ENCODE data around the gene TCAF1. TPM values are rescaled to one million over a fixed set of nuclear protein-coding genes. Genes with fewer than 3 reads are reported as not detected.

TCAF1 gene
- total and polyA plus RNA-seq, 2 donors (not counting 3 experiments of a cell fraction or from before 2014, with no cell fraction given), result 29.0 to 48.3 TPM

DNA sequence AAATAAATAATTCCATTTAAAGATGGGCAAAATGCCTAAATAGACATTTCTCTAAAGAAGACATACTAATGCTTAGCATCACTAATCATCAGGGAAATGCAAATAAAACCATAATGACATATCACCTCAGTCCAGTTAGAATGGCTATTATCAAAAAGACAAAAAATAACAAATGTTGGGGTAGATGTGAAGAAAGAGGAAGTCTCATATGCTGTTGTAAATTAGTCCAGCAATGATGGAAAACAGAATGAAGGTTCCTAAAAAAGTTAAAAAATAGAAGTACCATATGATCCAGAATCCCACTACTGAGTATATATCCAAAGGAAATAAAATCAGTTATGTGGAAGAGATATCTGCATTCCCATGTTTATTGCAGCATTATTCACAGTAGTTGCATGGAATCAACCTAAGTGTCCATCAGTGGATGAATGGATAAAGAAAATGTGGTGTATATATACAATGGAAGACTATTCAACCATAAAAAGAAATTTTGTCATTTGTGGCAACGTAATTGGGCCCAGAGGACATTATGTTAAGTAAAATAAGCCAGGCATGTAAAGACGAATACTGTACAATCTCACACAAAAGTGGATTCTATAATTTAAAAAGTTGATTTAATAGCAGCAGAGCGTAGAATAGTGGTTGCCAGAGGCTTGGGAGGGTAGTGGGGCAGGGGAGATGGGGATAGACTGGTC is 52.0 kb downstream of the TCAF1 start:
- Histone ChIP-seq H3K27me3 (ENCODE audit: control insufficient read depth in 2 of 2, insufficient read depth in 2 of 2, low read length in 2 of 2) (no peaks in the 10 kb centered on the region), H3K9me1 (replicated peaks; ENCODE audit: control insufficient read depth, extremely low read depth, insufficient read depth, low read length) (no peaks in the 10 kb centered on the region), H4K20me1 (replicated peaks; ENCODE audit: control insufficient read depth, extremely low read depth, insufficient read depth, low read length) (no peaks in the 10 kb centered on the region), H3K4me3 (replicated peaks in 1 of 3; ENCODE audit: insufficient read depth in 1 of 3, low read depth in 1 of 3, low read length in 3 of 3) (no peak overlapping the region), H3K79me2 (ENCODE audit: control insufficient read depth, insufficient read depth, low read length) (no peaks in the 10 kb centered on the region), H3K36me3 (ENCODE audit: control insufficient read depth in 2 of 2, extremely low read depth in 1 of 2, insufficient read depth in 2 of 2, low read length in 2 of 2) (no peaks in the 10 kb centered on the region), H3K9me3 (replicated peaks; ENCODE audit: control insufficient read depth, insufficient read depth, low read length) (no peaks in the 10 kb centered on the region), H3K27ac (ENCODE audit: insufficient read depth, low read depth, low read length) (no peak overlapping the region), H2AFZ (ENCODE audit: low read depth, low read length) (no peak overlapping the region), H3K9ac (replicated peaks; ENCODE audit: extremely low read depth, insufficient read depth, low read length) (no peak overlapping the region), H3K4me2 (ENCODE audit: insufficient read depth, low read length) (no peak overlapping the region), H3K4me1 (ENCODE audit: control insufficient read depth, extremely low read depth, insufficient read depth, low read length) (no peaks in the 10 kb centered on the region)
- dilution Hi-C loops (cut with MboI; ENCODE audit: extremely low pct_ligation_motif_present, low sequenced_read_pairs) (no loop called here), intact Hi-C loops (cut with micrococcal nuclease) (no loop called here)
- POLR2A ChIA-PET, result no interaction called here
- CTCF ChIA-PET, result no interaction called here
- no peak for DNase-seq (ENCODE audit: low read depth, low spot score)
- BruUV-seq (replicated peaks), result no TSS peak
- no peak for FAIRE-seq
- TF ChIP-seq JUN (IDR thresholded peaks at IDR 0.05; ENCODE audit: borderline replicate concordance, insufficient read depth, insufficient read length, low read depth) (no peak), POLR2A (IDR thresholded peaks at IDR 0.05; ENCODE audit: low read depth, low read length) (no peak), FOS (IDR thresholded peaks at IDR 0.05; ENCODE audit: borderline replicate concordance, insufficient read depth, low read length) (no peak), MYC (IDR thresholded peaks at IDR 0.05; ENCODE audit: low read depth, low read length) (no peak), GATA2 (IDR thresholded peaks at IDR 0.05; ENCODE audit: insufficient read depth, insufficient read length, low read depth, low read length) (no peak), POLR2AphosphoS5 (IDR thresholded peaks at IDR 0.05; ENCODE audit: insufficient read depth, low read depth, low read length) (no peak), EZH2 (IDR thresholded peaks at IDR 0.05; ENCODE audit: borderline replicate concordance, low read depth, low read length, severe bottlenecking) (no peak)
- TF ChIP-seq, protein P1, sequence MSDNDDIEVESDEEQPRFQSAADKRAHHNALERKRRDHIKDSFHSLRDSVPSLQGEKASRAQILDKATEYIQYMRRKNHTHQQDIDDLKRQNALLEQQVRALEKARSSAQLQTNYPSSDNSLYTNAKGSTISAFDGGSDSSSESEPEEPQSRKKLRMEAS (IDR thresholded peaks at IDR 0.05; ENCODE audit: insufficient read depth, insufficient read length), result no peak
- TF ChIP-seq, protein P2, sequence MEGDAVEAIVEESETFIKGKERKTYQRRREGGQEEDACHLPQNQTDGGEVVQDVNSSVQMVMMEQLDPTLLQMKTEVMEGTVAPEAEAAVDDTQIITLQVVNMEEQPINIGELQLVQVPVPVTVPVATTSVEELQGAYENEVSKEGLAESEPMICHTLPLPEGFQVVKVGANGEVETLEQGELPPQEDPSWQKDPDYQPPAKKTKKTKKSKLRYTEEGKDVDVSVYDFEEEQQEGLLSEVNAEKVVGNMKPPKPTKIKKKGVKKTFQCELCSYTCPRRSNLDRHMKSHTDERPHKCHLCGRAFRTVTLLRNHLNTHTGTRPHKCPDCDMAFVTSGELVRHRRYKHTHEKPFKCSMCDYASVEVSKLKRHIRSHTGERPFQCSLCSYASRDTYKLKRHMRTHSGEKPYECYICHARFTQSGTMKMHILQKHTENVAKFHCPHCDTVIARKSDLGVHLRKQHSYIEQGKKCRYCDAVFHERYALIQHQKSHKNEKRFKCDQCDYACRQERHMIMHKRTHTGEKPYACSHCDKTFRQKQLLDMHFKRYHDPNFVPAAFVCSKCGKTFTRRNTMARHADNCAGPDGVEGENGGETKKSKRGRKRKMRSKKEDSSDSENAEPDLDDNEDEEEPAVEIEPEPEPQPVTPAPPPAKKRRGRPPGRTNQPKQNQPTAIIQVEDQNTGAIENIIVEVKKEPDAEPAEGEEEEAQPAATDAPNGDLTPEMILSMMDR (IDR thresholded peaks at IDR 0.05; ENCODE audit: extremely low read depth in 1 of 2, insufficient read depth in 1 of 2, low read depth in 1 of 2, low read length in 2 of 2), result no peak
